ENCODE results near the gene FANCC.
"Not testable (repeated sequence)": the region's sequence is repeated elsewhere in the genome, so short reads cannot be mapped to it uniquely, and the experiment has no call there.

The FANCC gene

GRCh38 chr9:95317119-95317892 is at the start of gene FANCC:
Gene FANCC, minus strand, starts transcription at chr9:95317709. Its CDS starts 68,418 bp downstream, at chr9:95249291.
- DNase-seq = peak; percentile 89

GRCh38 chr9:95366731-95367325 is 49.3 kb upstream of the FANCC start:
- no peak for DNase-seq

GRCh38 chr9:95365766-95366165 is 48.3 kb upstream of the FANCC start:
- DNase-seq = no peak

- DNase-seq = no peak
These were observed 45.7 kb upstream of the FANCC start for GRCh38 chr9:95363051-95363841.

- DNase-seq = no peak
These were observed 43.4 kb upstream of the FANCC start for GRCh38 chr9:95360866-95361265.

GRCh38 chr9:95357316-95357715 is 39.8 kb upstream of the FANCC start:
- DNase-seq = no peak

GRCh38 chr9:95355500-95355899 is 38.0 kb upstream of the FANCC start:
- no peak for DNase-seq

GRCh38 chr9:95351051-95351450 is 33.5 kb upstream of the FANCC start:
- no peak for DNase-seq

- DNase-seq = no peak
These were observed 32.8 kb upstream of the FANCC start for GRCh38 chr9:95350266-95350665.

- DNase-seq = no peak
These were observed 31.9 kb upstream of the FANCC start for GRCh38 chr9:95349091-95350038.

GRCh38 chr9:95346021-95346420 is 28.5 kb upstream of the FANCC start:
- no peak for DNase-seq

GRCh38 chr9:95344735-95345325 is 27.3 kb upstream of the FANCC start:
- no peak for DNase-seq

GRCh38 chr9:95343725-95344287 is 26.3 kb upstream of the FANCC start:
- DNase-seq = no peak

GRCh38 chr9:95342571-95342970 is 25.1 kb upstream of the FANCC start:
- DNase-seq = no peak

- DNase-seq = no peak
These were observed 23.9 kb upstream of the FANCC start for GRCh38 chr9:95341293-95341962.

GRCh38 chr9:95338243-95338642 is 20.7 kb upstream of the FANCC start:
- no peak for DNase-seq

GRCh38 chr9:95336281-95336680 is 18.8 kb upstream of the FANCC start:
- DNase-seq = peak; percentile 35

GRCh38 chr9:95333426-95333825 is 15.9 kb upstream of the FANCC start:
- no peak for DNase-seq

GRCh38 chr9:95332860-95333259 is 15.4 kb upstream of the FANCC start:
- DNase-seq = no peak

GRCh38 chr9:95330720-95331404 is 13.4 kb upstream of the FANCC start:
- DNase-seq = no peak

GRCh38 chr9:95329061-95329460 is 11.6 kb upstream of the FANCC start:
- DNase-seq = not testable (repeated sequence)

All from stimulated activated CD4-positive, alpha-beta T cell treated with anti-CD3 and anti-CD28 coated beads, Interleukin-4, amount 100 ng/mL, for 24 hours (primary cell).